HT1080 (cell line): Measurements from ENCODE around the gene TUBA4A. TPM values are rescaled to one million over a fixed set of nuclear protein-coding genes. Genes with fewer than 3 reads are reported as not detected.

Experiments used
- DNase-seq: peaks from one replicate; pipeline ENCODE4 v3.0.0-alpha.2; 2015; ENCODE audit warnings: low read depth
- polyA plus RNA-seq, 2 experiments: library from polyadenylated mRNA; depleted of rRNA; stranded (reverse); fragments of >200 nt; gene quantifications; 2 replicates each; pipeline ENCODE4 v1.2.3, GENCODE V29; 2015
- total RNA-seq: library from RNA; depleted of rRNA; stranded (reverse); fragments of >200 nt; shearing (Covaris generic); gene quantifications from 2 replicates; pipeline ENCODE4 v1.2.3, GENCODE V29; 2014; rRNA removed

Gene TUBA4A
- total RNA-seq: 140 and 154 TPM in 2 replicates
- polyA plus RNA-seq (2015; cell fraction: cytosol; rRNA removed): 142 and 160 TPM in 2 replicates
- polyA plus RNA-seq (2015; cell fraction: nucleus; rRNA removed): 187 and 194 TPM in 2 replicates

- peak; percentile 79 for DNase-seq
Measured at GRCh38 chr2:219253753-219254589, at the start of gene TUBA4A. TSS of gene TUBA4A (minus strand) at chr2:219253918. CDS start at chr2:219253858, 60 bp downstream.

DNA sequence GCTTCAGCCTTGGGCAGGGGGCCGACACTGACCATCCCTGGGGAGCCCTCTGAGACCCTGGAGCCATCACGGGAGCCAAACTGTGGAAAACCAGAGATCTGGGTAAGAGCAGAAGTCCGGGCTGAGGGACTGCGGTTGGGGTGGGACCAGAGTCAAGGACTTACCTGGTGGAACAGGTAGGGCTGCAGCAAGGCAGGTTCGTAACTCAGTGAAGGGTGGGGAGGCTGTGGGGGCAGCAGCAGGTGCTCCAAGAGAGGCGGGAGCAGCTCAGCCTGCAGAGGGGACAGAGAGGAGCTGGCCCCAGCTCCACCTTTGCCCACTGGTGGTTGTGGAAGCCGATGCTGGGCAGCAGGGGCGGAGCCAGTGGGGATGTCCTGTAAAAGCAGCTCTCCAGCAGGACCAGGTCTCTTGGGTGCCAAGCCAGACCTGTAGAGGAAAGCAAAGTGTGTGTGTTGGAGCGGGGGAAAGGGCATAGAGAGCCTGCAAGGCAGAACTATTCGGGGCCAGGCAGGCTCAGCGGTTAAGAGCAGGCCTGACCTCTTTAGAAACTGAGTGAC lies 48.8 kb upstream of the TUBA4A start:
- no peak for DNase-seq

DNA sequence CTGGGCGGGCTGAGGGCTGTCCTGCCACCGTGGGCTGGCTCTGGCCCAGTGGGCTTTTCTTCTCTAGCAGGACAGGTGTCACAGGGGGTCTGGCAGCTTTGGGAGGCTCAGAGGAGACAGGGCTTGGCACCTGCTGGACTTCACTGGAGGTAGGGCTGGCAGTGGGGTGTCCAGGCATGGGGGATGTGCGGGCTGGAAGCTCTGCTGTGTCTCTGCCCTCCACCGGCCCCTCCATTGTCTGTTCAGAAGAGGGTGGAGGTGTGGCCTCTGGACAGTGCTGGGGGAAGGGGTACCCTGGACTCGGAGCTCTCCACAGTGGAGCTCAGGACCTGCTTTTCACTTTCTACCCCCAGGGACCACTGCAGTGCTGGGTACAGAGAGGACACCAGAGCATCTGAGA lies 46.3 kb upstream of the TUBA4A start:
- no peak for DNase-seq

- no peak for DNase-seq
Measured at GRCh38 chr2:219299372-219299760, 45.6 kb upstream of the TUBA4A start.

- DNase-seq: peak; percentile 75
Measured at GRCh38 chr2:219298759-219299371, 45.1 kb upstream of the TUBA4A start.

DNA sequence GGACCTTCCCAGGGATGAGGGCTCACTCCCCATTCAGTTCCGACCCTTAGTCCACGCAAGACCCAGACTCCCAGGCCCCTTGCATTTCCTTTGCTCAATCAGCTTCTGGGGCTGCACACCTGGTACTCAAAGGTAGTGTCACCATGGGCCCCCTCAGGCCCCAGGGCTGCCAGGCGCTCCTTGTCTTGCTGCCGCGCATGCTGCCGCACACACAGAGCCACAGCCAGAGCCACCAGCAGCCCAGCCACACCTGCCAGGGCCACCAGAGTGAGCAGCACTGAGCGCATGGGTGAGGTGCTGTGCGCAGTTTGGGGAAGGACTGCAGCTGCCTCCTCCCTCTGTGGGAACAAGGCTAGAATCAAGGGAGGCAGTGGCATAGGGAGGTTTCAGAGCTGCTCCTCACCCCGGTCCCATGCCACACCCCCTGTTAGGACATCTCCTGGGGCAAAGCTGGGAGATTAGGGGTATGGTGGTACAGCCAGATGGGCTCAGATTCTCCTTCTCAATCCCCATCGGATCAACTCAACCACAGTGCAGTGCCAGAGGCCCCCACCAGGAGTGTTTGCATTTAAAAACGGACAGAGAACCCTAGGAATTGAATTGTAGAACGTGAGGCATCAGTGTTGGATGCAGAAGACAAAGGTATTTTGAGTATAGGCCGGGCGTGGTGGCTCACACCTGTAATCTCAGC lies 44.2 kb upstream of the TUBA4A start:
- DNase-seq: no peak

DNA sequence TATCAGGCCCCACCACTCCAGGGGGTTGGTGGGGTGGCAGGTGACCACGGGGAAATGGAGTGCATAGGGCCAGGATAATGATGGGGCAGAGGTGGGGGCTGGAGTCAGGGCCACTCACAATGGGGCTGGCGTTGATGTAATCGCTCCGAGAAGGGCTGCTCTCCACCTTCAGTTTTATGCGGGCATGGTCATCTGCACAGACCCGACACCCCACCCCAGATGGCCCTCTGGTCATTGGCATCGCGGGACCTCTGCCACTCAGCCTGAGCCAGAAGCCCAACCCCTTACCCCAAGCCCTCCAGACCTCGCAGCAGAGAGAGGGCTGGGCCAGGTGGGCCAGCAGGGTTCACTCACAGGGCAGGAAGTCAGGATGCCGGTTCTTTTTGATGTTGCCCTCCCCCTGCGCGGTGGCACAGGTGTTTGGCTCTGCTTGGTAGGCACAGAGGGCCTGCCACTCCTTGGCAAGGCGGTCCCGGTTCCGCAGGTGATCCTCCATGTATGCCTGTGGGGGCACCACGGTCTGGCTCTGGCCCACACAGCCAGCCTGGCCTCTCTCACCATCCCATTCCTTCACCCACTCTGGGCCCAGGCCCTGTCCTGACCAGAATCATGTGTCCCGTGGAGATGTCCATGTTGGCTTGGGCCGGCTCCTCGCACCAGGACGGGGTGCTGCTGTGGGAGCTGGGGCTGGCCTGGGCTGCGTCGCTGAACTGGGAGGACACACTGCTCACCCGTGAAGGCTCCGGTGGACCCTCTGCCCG lies 43.1 kb upstream of the TUBA4A start:
- no peak for DNase-seq

GRCh38 chr2:219296142-219296541 lies 42.4 kb upstream of the TUBA4A start:
- DNase-seq: no peak

- DNase-seq: peak; percentile 75
Measured at GRCh38 chr2:219294356-219295351, 40.9 kb upstream of the TUBA4A start.

- DNase-seq: no peak
Measured at GRCh38 chr2:219293736-219294231, 40.1 kb upstream of the TUBA4A start.

DNA sequence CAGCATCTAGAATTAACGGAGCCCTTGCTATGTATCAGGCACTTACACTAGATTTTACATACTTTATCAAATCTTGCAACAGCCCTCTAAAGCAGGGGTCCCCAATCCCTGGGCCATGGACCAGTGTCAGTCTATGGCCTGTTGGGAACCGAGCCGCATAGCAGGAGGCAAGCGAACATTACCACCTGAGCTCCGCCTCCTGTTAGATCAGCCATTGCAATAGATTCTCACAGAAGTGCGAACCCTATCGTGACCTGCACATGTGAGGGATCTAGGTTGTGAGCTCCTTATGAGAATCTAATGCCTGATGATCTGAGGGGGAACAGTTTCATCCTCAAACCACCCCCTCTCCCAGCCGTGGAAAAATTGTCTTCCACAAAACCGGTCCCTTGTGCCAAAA lies 38.9 kb upstream of the TUBA4A start:
- DNase-seq: no peak

DNA sequence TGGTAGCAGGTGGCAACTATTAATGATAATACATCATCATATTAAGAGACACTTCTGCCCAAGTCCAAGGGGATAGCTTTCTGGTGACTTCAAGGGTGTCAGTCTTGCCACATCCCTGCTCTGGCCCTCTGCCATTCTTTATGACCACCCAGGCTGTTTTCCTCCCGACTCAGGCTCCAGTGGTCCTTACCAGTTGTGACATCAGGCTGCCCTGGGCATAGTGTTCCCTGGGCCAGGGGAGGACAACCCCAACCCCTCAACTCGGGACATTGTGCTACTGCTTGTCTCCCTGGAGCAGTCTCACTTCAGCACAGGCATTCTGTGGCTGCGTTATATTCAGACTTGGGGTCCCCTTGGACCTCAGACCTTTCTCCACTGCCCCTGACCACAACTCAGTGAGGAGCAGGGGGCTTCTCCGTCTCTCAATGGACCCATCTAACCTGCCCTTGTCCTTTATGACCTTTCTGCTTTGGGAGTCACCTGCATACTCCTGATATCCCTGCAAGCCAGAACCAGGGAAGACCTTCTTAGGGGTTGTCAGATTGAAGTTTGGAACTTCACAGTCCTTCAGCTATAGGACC lies 38.3 kb upstream of the TUBA4A start:
- DNase-seq: no peak

- no peak for DNase-seq
Measured at GRCh38 chr2:219291394-219291793, 37.7 kb upstream of the TUBA4A start.

- no peak for DNase-seq
Measured at GRCh38 chr2:219290381-219291171, 36.9 kb upstream of the TUBA4A start.

- peak; percentile 78 for DNase-seq
Measured at GRCh38 chr2:219289537-219290361, 36.0 kb upstream of the TUBA4A start.

GRCh38 chr2:219289195-219289536 lies 35.4 kb upstream of the TUBA4A start:
- DNase-seq: no peak

DNA sequence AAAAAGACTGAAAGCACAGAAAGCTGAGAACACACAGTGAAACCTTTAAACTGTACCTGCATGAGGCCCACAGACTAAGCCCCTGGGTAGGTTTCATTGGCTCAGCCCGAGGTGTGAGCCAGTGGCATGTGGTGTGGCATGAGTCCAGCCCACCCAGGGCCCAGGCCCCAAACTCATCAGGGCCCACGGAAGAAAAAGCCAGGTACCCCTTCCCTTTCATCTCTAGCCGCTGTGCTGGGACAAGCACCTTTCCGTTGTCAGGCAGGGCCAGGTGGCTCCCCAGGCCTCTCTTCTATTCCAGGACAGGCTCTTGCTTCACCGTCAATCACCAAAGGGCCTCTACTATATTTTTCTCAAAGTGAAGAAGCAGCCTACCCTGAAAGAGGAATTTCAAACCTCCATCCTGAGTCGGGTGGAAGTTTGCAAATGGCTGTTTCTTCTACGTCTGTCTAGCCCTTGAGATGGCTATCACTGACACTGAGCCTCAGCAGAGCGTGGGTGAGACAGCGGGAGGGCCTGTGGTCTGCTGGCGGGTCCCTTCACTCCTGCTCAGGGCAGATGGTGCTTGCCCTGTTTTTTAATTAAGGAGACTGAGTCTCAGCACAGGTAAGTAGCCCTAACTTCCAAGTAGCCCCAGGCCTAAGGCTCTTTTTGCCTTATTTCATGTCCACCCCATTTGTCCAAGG lies 34.0 kb upstream of the TUBA4A start:
- DNase-seq: no peak
